WTC11 (cell line): ENCODE measurements around the gene VAT1. TPM values are rescaled to one million over a fixed set of nuclear protein-coding genes. Genes with fewer than 3 reads are reported as not detected.

Source experiments
- ATAC-seq: fragments of 200-7000 bp; cut with Tn5 transposase; 2 replicates; pipeline ENCODE4 v1.10.0; 2021; ENCODE audit warnings: mild to moderate bottlenecking, moderate library complexity
- CTCF ChIA-PET: fragments of 300-600 bp; sonication (Branson Sonifier 250); formaldehyde crosslinking; loops from one replicate; lab custom pipeline; 2021; ENCODE audit warnings: antibody characterized with exemption; lab: Charles Lee
- POLR2A ChIA-PET: fragments of 350-600 bp; sonication (Branson Sonifier 250); formaldehyde crosslinking; loops from one replicate; lab custom pipeline; 2021; ENCODE audit warnings: antibody characterized with exemption; lab: Charles Lee
- DNase-seq: peaks from one replicate; pipeline ENCODE4 v3.0.0; 2021; ENCODE audit warnings: low spot score
- H3K27ac Mint-ChIP-seq: 2 replicates; pipeline ENCODE4 v1.8.0; 2021; ENCODE audit warnings: mixed read lengths
- H3K27me3 Mint-ChIP-seq: 2 replicates; pipeline ENCODE4 v1.8.0; 2021; ENCODE audit warnings: low read depth, mild to moderate bottlenecking, moderate library complexity, mixed read lengths
- H3K36me3 Mint-ChIP-seq: 2 replicates; pipeline ENCODE4 v1.8.0; 2021; ENCODE audit warnings: mixed read lengths
- H3K4me1 Mint-ChIP-seq: 2 replicates; pipeline ENCODE4 v1.8.0; 2022; ENCODE audit warnings: mixed read lengths
- H3K4me3 Mint-ChIP-seq: 2 replicates; pipeline ENCODE4 v1.8.0; 2021; ENCODE audit warnings: mild to moderate bottlenecking, moderate library complexity, mixed read lengths
- H3K9me3 Mint-ChIP-seq: 2 replicates; pipeline ENCODE4 v1.8.0; 2021; ENCODE audit warnings: mixed read lengths
- ATF1 ChIP-seq: sonication (generic); formaldehyde crosslinking; IDR thresholded peaks from 2 replicates; pipeline ENCODE4 v1.8.1; 2023; ENCODE audit warnings: mild to moderate bottlenecking, moderate library complexity, missing genetic modification reagents
- ATF3 ChIP-seq: sonication (generic); formaldehyde crosslinking; conservative IDR thresholded peaks from 2 replicates; pipeline ENCODE4 v1.8.1; 2022; ENCODE audit warnings: mild to moderate bottlenecking, missing genetic modification reagents
- CBFB ChIP-seq: sonication (generic); formaldehyde crosslinking; IDR thresholded peaks from 2 replicates; pipeline ENCODE4 v1.8.1; 2022; ENCODE audit warnings: mild to moderate bottlenecking, low read depth, missing genetic modification reagents
- E2F5 ChIP-seq: sonication (generic); formaldehyde crosslinking; IDR thresholded peaks from 2 replicates; pipeline ENCODE4 v1.8.1; 2022; ENCODE audit warnings: mild to moderate bottlenecking, moderate library complexity, missing genetic modification reagents
- FOXK1 ChIP-seq: sonication (generic); formaldehyde crosslinking; IDR thresholded peaks from 2 replicates; pipeline ENCODE4 v1.8.0; 2022; ENCODE audit warnings: mild to moderate bottlenecking, moderate library complexity, missing genetic modification reagents
- FOXP1 ChIP-seq: sonication (generic); formaldehyde crosslinking; IDR thresholded peaks from 2 replicates; pipeline ENCODE4 v1.8.0; 2022; ENCODE audit warnings: missing genetic modification reagents, mild to moderate bottlenecking, moderate library complexity, borderline replicate concordance
- FOXP4 ChIP-seq: sonication (generic); formaldehyde crosslinking; IDR thresholded peaks from 2 replicates; pipeline ENCODE4 v1.8.0; 2022; ENCODE audit warnings: mild to moderate bottlenecking, missing genetic modification reagents
- GABPB1 ChIP-seq: sonication (generic); formaldehyde crosslinking; IDR thresholded peaks from 2 replicates; pipeline ENCODE4 v1.8.1; 2023; ENCODE audit warnings: mild to moderate bottlenecking, missing genetic modification reagents
- NFATC4 ChIP-seq: fragments of 250-450 bp; sonication (Bioruptor Pico); IDR thresholded peaks from 2 replicates; pipeline ENCODE4 v1.9.0; 2021; ENCODE audit warnings: mild to moderate bottlenecking
- NFYB ChIP-seq: sonication (generic); formaldehyde crosslinking; conservative IDR thresholded peaks from 2 replicates; pipeline ENCODE4 v1.8.0; 2022; ENCODE audit warnings: low read depth, missing genetic modification reagents
- OVOL2 ChIP-seq: fragments of 250-450 bp; sonication (Bioruptor Pico); IDR thresholded peaks from 2 replicates; pipeline ENCODE4 v1.9.0; 2021; ENCODE audit warnings: mild to moderate bottlenecking, borderline replicate concordance
- PREB ChIP-seq: sonication (generic); formaldehyde crosslinking; IDR thresholded peaks from 2 replicates; pipeline ENCODE4 v1.8.1; 2022; ENCODE audit warnings: mild to moderate bottlenecking, missing genetic modification reagents, moderate library complexity, borderline replicate concordance
- ZNF263 ChIP-seq: sonication (generic); formaldehyde crosslinking; IDR thresholded peaks from 2 replicates; pipeline ENCODE4 v1.8.1; 2022; ENCODE audit warnings: low read depth, mild to moderate bottlenecking, moderate library complexity, missing genetic modification reagents
- ZNF396 ChIP-seq: fragments of 250-450 bp; sonication (Bioruptor Pico); IDR thresholded peaks from 2 replicates; pipeline ENCODE4 v1.8.0; 2021; ENCODE audit warnings: mild to moderate bottlenecking, moderate library complexity, borderline replicate concordance
- ZNF416 ChIP-seq: fragments of 250-450 bp; sonication (Bioruptor Pico); IDR thresholded peaks from 2 replicates; pipeline ENCODE4 v1.9.0; 2021; ENCODE audit warnings: mild to moderate bottlenecking, inconsistent platforms
- ZNF423 ChIP-seq: fragments of 250-450 bp; sonication (Bioruptor Pico); IDR thresholded peaks from 2 replicates; pipeline ENCODE4 v2.1.2; 2022; ENCODE audit warnings: mild to moderate bottlenecking, moderate library complexity
- ZNF512 ChIP-seq: sonication (generic); formaldehyde crosslinking; IDR thresholded peaks from 2 replicates; pipeline ENCODE4 v1.8.1; 2022; ENCODE audit warnings: missing genetic modification reagents, borderline replicate concordance
- total RNA-seq: library from RNA; stranded (reverse); gene quantifications from 3 replicates; pipeline ENCODE4 v1.2.3, GENCODE V29; 2021

Gene VAT1
- total RNA-seq, 1 experiment from 2014 or later, result 298 TPM

GRCh38 chr17:43069368-43069898 is 47.2 kb upstream of the VAT1 start (continued):
- TF ChIP-seq CBFB (no peak), FOXP4 (CRISPR knock-in tag) (no peak), NFATC4 (no peak), OVOL2 (CRISPR knock-in tag) (no peak)

- ChIA-PET POLR2A (no interaction called here), CTCF (interaction anchor here (1.4 to 3.8 kb wide), 3 partner anchors 43 to 71 kb away, joined by 3 to 16 read pairs (median 3); partner anchors contain the start of gene RPL27)
- ATAC-seq, result no peak
- H3K27ac Mint-ChIP-seq, result peak overlapping the region; percentile 85
- H3K9me3 Mint-ChIP-seq, result no peaks in the 10 kb centered on the region
- DNase-seq, result no peak
- H3K4me3 Mint-ChIP-seq, result no peak overlapping the region
- peaks cover 15% of the 10 kb centered on the region for H3K4me1 Mint-ChIP-seq
- TF ChIP-seq GABPB1 (peak; percentile 98), NFATC4 (no peak)
- H3K36me3 Mint-ChIP-seq, result peaks cover 25% of the 10 kb centered on the region
- H3K27me3 Mint-ChIP-seq, result no peaks in the 10 kb centered on the region
These were observed 46.6 kb upstream of the VAT1 start for GRCh38 chr17:43068570-43069367.

- peaks cover 21% of the 10 kb centered on the region for H3K4me1 Mint-ChIP-seq
- peaks cover 19% of the 10 kb centered on the region for H3K36me3 Mint-ChIP-seq
- peak overlapping the region; percentile 82 for H3K27ac Mint-ChIP-seq
- CTCF ChIA-PET, result interaction anchor here (1.5 kb wide), 1 partner anchor 10 kb away, joined by 3 read pairs; no protein-coding TSS in a partner anchor
- TF ChIP-seq ZNF263, result no peak
- TF ChIP-seq ZNF416 (CRISPR knock-in tag), result no peak
- TF ChIP-seq FOXK1, result no peak
- no peak for TF ChIP-seq FOXP1 (CRISPR knock-in tag)
- TF ChIP-seq ZNF423 (CRISPR knock-in tag), result no peak
- no peak for TF ChIP-seq ATF1
- TF ChIP-seq NFYB, result no peak
- no peak for TF ChIP-seq ZNF512
- TF ChIP-seq E2F5 (CRISPR knock-in tag), result no peak
- no peak for TF ChIP-seq ATF3 (CRISPR knock-in tag)
- TF ChIP-seq PREB (CRISPR knock-in tag), result no peak
- TF ChIP-seq ZNF396 (CRISPR knock-in tag), result no peak
- no peak for DNase-seq
- no peaks in the 10 kb centered on the region for H3K9me3 Mint-ChIP-seq
- H3K4me3 Mint-ChIP-seq, result no peak overlapping the region
- POLR2A ChIA-PET, result no interaction called here
- 0 out of 2 replicates have a peak, but pooled peaks have one; percentile 22 for ATAC-seq
- no peaks in the 10 kb centered on the region for H3K27me3 Mint-ChIP-seq
These were observed 40.9 kb upstream of the VAT1 start for GRCh38 chr17:43062984-43063638.
